Stimulated activated CD4-positive, alpha-beta T cell treated with anti-CD3 and anti-CD28 coated beads, Interleukin-1b, Interleukin-23, amount 100 ng/mL, for 48 hours (primary cell): Measurements from ENCODE around the gene ZFPM1.

Source experiments
- DNase-seq: peaks from one replicate; pipeline ENCODE4 v3.0.0-alpha.2; 2020

ZFPM1 gene

DNA sequence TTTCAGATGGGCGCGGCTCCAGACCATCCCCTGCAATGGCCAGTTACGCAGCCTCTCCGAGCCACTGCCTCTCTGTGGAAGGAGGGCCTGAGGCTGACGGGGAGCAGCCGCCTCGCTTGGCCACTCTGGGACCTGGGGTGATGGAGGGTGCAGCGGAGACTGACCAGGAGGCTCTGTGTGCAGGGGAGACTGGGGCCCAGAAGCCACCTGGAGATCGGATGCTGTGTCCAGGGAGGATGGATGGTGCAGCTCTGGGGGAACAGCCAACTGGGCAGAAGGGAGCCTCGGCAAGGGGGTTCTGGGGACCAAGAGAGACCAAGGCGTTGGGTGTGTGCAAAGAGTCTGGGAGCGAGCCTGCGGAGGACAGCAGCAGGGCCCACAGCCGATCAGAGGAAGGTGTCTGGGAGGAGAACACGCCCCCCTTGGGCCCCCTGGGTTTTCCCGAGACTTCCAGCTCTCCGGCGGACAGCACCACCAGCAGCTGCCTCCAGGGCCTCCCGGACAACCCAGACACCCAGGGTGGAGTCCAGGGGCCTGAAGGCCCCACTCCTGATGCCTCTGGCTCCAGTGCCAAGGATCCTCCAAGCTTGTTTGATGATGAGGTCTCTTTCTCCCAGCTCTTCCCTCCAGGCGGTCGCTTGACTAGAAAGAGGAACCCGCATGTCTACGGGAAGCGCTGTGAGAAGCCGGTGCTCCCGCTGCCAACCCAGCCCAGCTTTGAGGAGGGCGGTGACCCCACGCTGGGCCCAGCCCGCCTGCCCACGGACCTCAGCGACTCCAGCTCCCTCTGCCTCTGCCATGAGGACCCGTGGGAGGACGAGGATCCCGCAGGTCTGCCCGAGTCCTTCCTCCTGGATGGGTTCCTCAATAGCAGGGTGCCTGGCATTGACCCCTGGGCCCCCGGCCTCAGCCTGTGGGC, 17.4 kb upstream of the ZFPM1 start:
- no peak for DNase-seq

DNA sequence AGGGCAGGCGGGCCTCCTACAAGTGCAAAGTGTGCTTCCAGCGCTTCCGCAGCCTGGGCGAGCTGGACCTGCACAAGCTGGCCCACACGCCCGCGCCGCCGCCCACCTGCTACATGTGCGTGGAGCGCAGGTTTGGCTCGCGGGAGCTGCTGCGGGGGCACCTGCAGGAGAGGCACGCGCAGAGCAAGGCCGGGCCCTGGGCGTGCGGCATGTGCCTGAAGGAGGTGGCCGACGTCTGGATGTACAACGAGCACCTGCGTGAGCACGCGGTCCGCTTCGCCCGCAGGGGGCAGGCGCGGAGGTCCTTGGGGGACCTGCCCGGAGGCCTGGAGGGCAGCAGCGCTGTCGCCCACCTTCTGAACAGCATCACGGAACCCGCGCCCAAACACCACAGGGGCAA, 16.3 kb upstream of the ZFPM1 start:
- no peak for DNase-seq

DNA sequence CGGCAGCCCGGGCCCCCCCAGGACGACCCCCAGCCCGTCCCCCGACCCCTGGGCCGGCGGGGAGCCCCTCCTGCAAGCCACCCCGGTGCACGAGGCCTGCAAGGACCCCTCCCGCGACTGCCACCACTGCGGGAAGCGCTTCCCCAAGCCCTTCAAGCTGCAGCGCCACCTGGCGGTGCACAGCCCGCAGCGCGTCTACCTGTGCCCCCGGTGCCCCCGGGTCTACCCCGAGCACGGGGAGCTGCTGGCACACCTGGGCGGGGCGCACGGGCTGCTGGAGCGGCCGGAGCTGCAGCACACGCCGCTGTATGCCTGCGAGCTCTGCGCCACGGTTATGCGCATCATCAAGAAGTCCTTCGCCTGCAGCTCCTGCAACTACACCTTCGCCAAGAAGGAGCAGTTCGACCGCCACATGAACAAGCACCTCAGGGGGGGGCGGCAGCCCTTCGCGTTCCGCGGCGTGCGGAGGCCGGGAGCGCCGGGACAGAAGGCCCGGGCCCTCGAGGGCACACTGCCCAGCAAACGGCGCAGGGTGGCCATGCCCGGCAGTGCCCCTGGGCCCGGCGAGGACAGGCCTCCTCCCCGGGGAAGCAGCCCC, 15.6 kb upstream of the ZFPM1 start:
- DNase-seq = peak; percentile 65

DNA sequence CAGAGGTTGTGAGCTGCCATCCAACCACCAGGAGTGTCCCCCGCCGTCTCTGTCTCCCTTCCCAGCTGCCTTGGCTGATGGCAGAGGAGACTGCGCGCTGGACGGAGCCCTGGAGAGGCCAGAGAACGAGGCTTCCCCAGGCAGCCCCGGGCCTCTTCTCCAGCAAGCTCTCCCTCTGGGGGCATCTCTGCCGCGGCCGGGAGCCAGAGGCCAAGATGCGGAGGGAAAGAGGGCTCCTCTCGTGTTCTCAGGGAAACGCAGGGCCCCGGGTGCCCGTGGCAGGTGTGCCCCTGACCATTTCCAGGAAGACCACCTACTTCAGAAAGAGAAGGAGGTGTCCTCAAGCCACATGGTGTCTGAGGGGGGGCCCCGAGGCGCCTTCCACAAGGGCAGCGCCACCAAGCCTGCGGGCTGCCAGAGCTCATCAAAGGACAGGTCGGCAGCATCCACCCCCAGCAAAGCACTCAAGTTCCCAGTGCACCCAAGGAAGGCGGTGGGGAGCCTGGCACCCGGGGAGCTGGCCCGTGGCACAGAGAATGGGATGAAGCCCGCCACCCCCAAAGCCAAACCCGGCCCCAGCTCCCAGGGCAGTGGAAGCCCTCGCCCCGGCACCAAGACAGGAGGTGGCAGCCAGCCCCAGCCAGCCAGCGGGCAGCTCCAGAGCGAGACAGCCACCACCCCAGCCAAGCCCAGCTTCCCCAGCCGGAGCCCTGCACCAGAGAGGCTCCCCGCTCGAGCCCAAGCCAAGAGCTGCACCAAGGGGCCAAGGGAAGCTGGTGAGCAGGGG, 14.8 kb upstream of the ZFPM1 start:
- no peak for DNase-seq

DNA sequence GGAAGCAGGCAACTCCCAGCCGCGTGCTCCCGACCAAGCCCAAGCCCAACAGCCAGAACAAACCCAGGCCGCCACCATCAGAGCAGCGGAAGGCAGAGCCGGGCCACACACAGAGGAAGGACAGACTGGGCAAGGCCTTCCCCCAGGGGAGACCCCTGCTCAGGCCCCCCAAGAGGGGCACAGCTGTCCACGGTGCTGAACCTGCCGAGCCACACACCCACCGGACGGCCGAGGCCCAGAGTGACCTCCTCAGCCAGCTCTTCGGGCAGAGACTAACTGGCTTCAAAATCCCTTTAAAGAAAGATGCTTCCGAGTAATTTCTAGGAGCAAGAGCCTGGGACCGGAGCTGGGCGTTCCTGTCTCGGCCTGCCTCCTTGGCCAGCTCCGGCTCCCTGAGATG, 14.1 kb upstream of the ZFPM1 start:
- no peak for DNase-seq

DNA sequence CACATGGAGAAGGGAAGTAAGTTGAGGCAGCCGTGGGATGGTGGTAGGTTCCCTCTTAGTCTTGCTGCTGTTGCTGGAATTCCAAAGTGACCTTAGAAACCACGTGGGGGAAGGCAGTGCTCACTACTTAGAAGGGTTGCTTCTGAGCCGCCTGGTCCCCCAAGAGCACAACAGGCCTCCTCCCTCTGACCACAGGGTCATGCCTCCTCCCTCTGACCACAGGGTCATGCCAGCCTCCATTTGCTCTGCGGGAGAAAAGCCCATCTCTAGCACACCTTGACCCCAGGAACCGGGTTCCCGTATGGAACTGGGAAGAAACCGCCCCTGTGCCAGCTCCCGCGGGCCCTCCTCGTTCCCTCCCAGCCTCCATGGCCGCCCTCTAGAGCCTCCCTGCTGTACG, 13.4 kb upstream of the ZFPM1 start:
- DNase-seq = no peak

DNA sequence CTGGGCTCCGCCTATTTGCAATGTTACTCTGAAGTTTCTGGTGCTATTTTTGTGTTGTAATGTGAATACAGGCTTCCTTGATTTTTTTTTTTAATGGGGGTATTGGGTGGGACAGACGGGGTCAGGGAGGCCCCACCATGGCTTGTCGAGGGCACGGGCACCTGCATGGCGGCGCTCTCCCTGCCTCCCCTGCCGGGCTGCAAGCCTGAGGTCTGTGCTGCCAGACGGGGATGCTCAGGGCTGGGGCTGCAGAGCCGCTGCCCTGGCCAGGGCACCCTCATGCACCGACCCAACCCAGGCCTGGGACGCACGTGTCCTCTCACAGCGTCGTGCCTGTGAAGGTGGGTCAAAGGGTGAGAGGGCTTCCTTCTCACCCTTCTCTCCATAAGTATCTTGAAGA, 13.0 kb upstream of the ZFPM1 start:
- DNase-seq = no peak

DNA sequence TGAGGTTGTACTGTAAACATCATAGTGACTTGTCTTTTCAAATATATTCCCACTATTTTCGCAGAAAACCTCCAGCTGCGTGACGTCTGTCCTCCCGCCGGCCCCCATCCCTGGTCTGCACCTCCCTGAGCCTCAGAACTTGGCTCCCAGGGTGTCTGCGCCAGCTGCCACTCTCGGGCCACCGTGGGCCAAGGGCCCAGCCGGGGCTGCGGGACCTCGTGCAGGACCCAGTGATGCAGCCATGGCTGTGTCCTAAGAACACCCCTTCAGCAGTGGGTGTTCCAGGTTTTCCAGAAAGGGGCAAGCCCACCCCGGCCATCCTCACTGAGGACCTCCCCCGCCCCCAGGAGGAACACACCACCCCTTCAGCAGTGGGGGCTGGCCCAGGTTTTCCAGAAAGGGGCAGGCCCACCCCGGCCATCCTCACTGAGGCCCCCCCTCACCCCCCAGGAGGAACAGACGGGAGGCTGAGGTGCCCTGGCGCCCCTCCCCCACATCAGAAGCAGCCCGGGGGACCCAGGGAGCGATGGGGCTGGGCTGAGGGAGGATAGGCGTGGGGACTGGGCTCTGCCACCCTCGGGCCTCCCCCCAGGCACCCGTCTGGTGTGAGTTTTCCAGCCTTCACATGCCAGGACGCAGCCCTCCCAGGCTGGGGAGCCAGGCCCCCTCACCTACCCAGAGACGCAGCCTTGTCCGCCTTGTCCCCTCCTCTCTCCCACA, 12.2 kb upstream of the ZFPM1 start:
- DNase-seq = no peak

DNA sequence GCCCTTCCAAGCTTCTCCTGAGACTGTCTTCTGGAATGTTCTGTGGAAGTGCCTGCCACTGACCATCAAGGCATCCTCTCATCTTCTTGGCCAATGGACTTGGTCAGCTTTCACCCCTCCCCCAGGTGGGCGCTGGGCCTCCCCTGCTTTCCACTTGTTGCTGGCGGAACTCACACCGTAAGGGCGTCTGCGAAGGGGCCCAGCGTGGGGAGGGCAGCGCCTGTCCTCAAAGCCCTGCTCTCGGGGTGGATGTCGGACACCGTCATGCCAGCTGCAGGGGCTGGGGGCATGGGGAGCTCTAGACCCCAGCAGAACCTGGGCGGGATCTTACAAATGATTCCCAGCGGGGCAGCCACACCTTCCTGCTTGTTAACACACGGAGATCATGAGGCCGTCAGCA, 11.6 kb upstream of the ZFPM1 start:
- DNase-seq = no peak

DNA sequence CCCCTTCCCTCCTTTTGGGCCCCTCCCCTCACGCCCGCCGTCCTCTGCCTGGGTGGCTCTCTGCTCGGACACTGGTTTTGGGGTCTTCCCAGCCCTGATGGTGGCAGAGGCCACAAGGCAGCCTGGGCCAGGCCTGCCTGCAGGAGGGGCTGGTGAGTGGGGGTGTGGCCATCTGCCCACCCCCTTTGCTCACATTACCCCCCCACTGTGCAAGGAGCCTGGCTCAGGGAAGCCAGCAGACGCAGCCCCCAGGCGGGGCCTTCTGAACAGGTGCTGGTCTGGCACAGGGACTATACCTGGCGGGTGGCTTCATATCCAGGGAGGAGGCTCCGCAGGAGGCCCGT, 10.7 kb upstream of the ZFPM1 start:
- DNase-seq = no peak

DNA sequence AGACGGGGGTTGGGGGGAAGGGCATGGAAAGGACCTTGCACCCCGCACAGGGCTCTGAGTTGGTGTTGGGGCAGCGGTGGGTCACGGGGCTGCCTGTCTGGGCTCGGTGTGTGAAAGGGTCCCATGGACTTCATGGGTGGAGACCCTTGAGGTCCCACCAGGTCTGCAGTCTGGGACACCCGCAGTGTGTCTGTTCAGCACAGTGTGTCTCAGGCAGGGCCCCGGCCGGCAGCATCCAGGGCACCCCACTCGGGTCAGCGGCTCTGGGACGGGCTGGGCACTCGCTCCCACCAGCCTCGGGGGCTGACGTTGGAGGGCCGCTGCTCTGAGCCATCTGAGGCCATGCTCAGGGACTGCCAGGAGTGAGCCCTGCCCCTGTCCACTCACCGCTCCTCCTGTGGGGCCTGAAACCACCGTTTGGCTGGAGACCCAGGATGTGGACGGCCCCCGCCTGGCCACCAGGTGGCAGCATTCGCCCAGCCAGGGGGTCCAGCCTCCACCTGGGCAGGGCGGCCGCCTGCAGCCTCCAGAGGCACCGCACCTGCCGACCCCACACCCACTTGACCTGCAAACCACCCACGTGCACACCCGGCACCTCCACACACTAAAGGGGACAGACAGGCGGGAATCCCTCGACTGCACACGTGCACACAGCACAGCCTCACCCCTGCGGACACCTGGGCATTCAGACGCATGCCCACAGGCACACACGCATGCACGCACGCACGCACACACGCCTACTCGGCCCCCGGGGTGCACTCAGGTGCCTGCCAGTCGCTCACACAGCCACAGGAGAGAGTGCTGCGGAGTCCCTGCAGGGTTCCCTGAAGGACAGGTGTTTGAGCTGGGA, 10.1 kb upstream of the ZFPM1 start:
- DNase-seq = peak; percentile 74

DNA sequence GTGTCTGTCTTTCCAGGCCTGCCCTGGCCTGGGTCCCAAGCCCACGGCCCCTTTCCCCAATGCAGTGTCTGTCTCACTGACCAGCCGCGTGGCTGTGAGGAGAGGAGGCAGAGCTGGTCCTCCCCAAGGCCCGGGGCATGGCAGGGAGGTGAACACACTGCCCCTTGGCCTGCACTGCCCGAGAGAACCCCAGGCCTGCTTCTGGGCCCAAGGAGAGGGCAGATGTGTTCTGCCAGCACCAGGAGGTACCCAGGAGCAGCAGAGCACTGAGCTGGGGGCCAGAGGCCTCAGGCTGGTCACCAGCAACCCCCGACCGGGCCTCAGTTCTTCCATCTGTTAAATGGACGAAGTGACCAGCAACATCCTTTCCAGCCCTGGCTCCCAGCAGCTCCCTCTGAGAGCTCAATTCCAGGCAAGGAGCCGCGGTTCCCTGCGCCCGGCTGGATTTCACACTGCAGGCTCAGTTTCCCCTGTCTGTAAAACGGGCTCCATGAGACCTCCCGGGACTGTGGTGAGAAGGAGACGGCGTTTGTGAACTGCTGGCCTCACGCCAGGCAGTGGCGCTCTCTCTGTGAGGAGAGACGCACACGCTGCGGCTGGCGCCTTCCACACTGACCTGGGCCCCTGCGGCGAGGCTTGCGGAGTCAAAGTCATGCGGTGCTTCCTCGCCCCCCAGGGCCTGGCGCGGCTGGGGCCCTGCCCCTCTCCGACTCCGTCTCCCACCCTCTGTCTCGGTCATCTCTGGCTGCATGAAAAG, 8.1 kb upstream of the ZFPM1 start:
- no peak for DNase-seq

DNA sequence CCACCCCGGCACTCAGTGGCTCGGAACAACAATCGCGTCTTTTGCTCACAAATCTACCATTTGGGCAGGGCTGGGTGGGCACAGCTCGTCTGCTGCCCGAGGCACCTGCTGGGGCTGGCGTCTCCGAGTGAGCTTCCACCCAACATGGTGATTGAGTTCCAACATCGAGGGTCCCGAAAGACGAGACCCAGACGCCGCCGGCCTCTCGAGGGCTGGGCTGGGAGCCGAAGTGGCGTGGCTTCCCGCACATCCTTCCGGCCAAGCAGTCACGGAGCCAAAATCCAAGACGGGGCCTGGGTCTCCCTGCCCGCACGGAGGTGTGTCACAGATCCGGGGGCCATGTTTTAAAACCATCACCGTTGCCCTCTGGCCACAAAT, 7.5 kb upstream of the ZFPM1 start:
- no peak for DNase-seq

DNA sequence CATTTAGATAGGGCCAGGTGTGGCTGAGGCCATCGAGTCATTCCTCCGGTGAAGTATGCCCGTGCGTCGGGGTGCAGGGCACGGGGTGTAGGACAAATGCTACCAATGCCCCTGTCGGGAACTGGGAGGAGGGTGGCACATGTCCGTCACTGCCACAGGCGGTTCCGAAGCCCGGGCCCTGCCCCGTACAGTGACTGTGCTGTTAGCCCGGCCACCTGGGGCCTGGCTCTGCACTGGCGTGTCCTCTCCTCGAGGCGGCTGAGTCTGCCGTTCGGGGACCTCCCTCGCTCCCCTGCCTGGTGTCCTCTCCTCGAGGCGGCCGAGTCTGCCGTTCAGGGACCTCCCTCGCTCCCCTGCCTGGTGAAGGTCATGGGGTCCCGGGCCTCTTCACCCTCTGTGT, 7.0 kb upstream of the ZFPM1 start:
- no peak for DNase-seq

DNA sequence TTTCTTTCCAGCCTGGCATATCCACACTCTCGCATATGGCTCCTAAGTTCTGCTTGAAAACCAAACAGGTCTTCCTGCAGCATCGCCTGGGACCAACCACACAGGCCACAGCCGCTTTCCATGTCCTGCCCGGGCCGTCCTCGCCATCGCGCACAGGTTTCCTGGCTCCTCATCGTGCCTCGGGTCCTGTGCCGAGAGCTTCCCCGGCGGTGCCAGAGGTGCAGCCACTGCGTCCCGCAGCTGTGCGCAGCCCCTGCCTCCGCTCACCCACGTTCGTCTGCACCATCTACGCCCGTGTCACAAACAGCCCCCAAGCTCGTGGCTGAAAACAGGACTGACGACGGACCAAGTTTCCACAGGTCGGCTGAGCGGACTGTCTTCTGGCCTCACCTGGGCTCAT, 6.3 kb upstream of the ZFPM1 start:
- DNase-seq = no peak

DNA sequence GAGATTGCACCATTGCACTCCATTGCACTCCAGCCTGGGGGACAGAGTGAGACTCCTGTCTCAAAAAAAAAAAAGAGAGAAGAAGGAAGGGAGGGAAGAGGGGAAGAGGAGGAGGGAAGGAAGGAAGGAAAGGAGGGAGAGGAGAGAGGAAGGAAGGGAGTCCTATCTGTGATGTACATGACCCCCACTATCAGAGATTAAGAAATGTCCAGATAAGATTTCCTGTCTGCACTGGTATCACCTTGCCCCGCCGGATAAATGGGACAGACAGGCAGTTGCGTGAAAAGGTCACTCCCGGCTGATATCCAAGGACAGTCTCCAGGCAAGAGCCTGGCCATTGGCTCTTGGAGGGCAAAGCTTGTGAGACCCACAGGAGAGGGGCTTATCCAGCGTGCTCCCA, 5.2 kb upstream of the ZFPM1 start:
- DNase-seq = no peak

DNA sequence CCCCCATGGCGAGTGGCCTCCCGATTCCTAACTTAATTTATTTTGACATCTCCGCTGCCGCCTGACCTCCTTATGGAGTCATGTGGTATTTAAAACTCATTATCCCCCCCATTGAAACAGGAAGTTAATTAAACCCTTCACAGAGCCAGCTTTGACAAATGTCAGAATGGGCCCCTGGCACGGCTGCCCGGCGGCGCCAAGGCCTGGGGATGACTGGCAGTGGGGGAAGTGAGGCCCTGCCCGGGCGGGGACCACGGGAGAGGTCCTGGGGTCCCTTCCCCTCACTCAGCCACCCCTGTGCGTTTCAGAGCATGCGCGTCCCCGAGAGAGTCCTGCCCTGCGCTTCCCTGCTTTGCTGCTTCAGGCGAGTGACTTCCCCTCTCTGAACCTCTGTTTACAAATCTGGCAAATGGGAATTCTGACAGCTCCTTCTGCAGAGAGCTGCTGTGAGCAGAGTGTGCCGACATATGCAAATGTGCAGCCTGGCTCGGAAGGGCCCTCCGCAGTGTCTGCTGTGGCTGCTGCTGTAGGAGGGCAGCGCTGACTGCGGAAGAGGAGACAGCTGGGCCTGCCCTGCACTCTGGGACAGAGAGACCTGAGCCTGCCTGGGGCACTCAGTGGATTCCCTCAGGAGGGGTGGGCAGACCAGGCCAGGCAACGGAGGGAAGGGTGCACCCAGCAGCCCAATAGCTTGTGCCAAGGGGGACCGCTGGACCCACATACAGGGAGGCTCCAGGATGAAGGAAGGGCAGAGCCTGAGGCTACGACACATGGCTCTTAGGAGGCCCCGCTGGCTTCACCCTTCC, 4.4 kb upstream of the ZFPM1 start:
- no peak for DNase-seq

DNA sequence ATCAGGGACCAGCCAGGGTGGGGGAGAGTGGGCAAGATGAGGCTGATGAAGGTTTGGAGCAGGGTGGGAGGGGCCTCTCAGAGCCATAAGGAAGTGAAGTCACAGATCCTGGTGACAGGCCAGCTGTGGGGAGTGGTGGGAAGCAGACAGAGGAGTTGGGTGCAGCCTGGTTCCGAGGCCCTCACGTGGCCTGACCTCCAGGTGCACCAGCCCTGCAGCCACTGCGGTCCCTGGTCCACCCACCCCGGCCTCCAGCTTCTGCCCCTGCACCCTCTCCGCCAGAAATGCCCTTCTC, 3.9 kb upstream of the ZFPM1 start:
- no peak for DNase-seq

DNA sequence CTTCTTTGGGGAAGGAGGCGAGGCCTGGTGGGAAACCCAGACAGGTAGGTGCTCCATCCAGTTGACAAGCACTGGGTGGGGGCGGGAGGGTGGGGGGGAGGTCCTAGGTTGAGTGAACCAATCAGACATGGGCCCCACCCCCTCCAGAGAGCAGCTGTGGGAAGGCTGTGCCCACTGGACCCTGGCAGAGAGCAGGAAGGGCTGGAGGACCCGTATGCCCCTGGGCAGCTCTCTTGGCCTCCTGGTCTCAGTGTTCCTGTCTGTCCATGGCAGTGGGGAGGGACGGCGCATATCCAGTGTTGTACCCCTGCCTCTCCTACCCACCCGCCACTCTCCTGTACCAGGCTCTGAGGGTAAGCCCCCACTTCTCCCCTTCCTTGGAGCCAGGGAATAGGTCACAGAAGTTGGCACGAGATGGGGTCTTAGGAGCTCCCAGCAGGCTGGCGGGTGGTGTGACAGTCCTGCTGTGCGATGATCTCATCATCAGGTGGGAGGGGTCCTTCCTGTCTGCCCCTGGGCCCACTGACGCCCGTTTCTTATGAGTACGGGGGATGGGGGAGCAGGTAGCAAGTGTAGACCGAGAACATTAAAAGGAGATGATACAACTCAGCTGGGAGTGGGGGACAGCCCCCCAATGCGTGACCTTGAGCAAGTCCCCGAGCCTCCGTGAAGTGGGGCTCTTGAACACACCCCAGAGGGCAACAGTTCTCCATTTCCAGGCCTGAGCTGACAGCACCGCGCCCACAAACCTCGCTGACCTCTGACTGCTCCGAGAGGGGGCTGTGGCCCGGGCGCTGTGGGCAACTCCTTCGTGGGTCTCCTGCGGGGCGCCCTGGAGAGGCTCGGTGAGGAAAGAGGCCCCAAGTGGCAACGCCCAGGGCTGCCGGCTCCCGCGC, 1.2 kb upstream of the ZFPM1 start:
- no peak for DNase-seq
